A549 (cell line): Measurements from ENCODE around the gene RAN. TPM values are rescaled to one million over a fixed set of nuclear protein-coding genes. Genes with fewer than 3 reads are reported as not detected.

Experiments
- ATAC-seq, 2 experiments: fragments of 200-7000 bp in 1 of 2; fragments of >200 bp in 1 of 2; cut with Nextera tagmentation in 1 of 2; cut with Tn5 transposase in 1 of 2; 3 replicates each; pipeline versions ENCODE4 v1.8.0 to v1.9.1; 2018 to 2020; ENCODE audit warnings: mild to moderate bottlenecking in 1 of 2, moderate library complexity in 1 of 2
- CTCF ChIA-PET: fragments of 300-600 bp; sonication (Branson Sonifier 250); formaldehyde crosslinking; extraction: SDS; loops from one replicate; lab custom pipeline; 2021; ENCODE audit warnings: antibody characterized with exemption, inconsistent platforms; lab: Yijun Ruan, JAX
- POLR2A ChIA-PET: fragments of 350-600 bp; formaldehyde crosslinking; extraction: SDS; loops from one replicate; lab custom pipeline; 2021; ENCODE audit warnings: antibody characterized with exemption, inconsistent platforms; lab: Yijun Ruan, JAX
- DNase-seq, 2 experiments: peaks; one replicate each; pipeline versions ENCODE4 v3.0.0 to v3.0.0-alpha.2; 2011 to 2016; ENCODE audit warnings: low read depth in 1 of 2, low spot score in 1 of 2
- FAIRE-seq: peaks from 2 replicates; lab custom pipeline; 2011; peaks lifted over from hg19 to GRCh38; lab: Jason Lieb, UNC
- H3K27ac ChIP-seq, 2 experiments: fragments of >200 bp; sonication (Bioruptor Twin); formaldehyde crosslinking; 3 replicates each; pipeline ENCODE4 v1.5.1; 2016 to 2017
- H3K4me1 ChIP-seq: fragments of >200 bp; sonication (Bioruptor Twin); formaldehyde crosslinking; 3 replicates; pipeline ENCODE4 v1.6.1; 2016
- H3K4me2 ChIP-seq: fragments of >200 bp; sonication (Bioruptor Twin); formaldehyde crosslinking; 3 replicates; pipeline ENCODE4 v1.6.1; 2016
- H3K4me3 ChIP-seq: fragments of >200 bp; sonication (Bioruptor Twin); formaldehyde crosslinking; 3 replicates; pipeline ENCODE4 v1.5.1; 2016
- H3K9me3 ChIP-seq: fragments of >200 bp; sonication (Bioruptor Twin); formaldehyde crosslinking; 3 replicates; pipeline ENCODE4 v1.6.1; 2016
- BHLHE40 ChIP-seq: IDR thresholded peaks from 2 replicates; pipeline ENCODE4 v1.6.1; 2012; ENCODE audit warnings: low read depth, low read length, inconsistent platforms
- CBX2 ChIP-seq: fragments of 200-600 bp; sonication (generic); IDR thresholded peaks from 2 replicates; pipeline ENCODE4 v1.6.1; 2016; ENCODE audit warnings: low read depth, mild to moderate bottlenecking, borderline replicate concordance
- CBX8 ChIP-seq: fragments of 200-600 bp; sonication (generic); IDR thresholded peaks from 2 replicates; pipeline ENCODE4 v1.6.1; 2016
- CEBPB ChIP-seq, 2 experiments: fragments of >200 bp in 1 of 2; sonication (Bioruptor Twin) in 1 of 2; formaldehyde crosslinking in 1 of 2; IDR thresholded peaks; 2 replicates each; pipeline ENCODE4 v1.6.1; 2012 to 2016
- CHD2 ChIP-seq: fragments of 150-350 bp; IDR thresholded peaks from 2 replicates; pipeline ENCODE4 v1.6.1; 2014; ENCODE audit warnings: low read length; ENCODE audit not compliant: partially characterized antibody
- CHD4 ChIP-seq: fragments of 200-600 bp; sonication (generic); IDR thresholded peaks from 2 replicates; pipeline ENCODE4 v1.6.1; 2016; ENCODE audit warnings: antibody characterized with exemption, mild to moderate bottlenecking, borderline replicate concordance
- CTCF ChIP-seq: fragments of >200 bp; sonication (Bioruptor Twin); formaldehyde crosslinking; IDR thresholded peaks from 3 replicates; pipeline ENCODE4 v1.5.1; 2016
- E2F6 ChIP-seq: IDR thresholded peaks from 2 replicates; pipeline ENCODE4 v1.6.1; 2012; ENCODE audit warnings: low read depth, borderline replicate concordance
- EHMT2 ChIP-seq: fragments of 200-600 bp; sonication (generic); IDR thresholded peaks from 2 replicates; pipeline ENCODE4 v1.6.1; 2016; ENCODE audit warnings: antibody characterized with exemption, low read depth, mild to moderate bottlenecking, moderate library complexity
- EP300 ChIP-seq, 2 experiments: fragments of >200 bp; sonication (Bioruptor Twin); formaldehyde crosslinking; IDR thresholded peaks; 2 replicates in 1 of 2; 3 replicates in 1 of 2; pipeline ENCODE4 v1.6.1; 2016 to 2017
- FOSL2 ChIP-seq, 2 experiments: fragments of 450-650 bp in 1 of 2; fragments of >200 bp in 1 of 2; sonication (Bioruptor Twin) in 1 of 2; formaldehyde crosslinking; IDR thresholded peaks; 2 replicates each; pipeline versions ENCODE4 v1.5.0 to v1.6.1; 2016 to 2020; ENCODE audit warnings: mild to moderate bottlenecking in 1 of 2, moderate library complexity in 1 of 2
- GATA3 ChIP-seq: IDR thresholded peaks from 2 replicates; pipeline ENCODE4 v1.6.1; 2012; ENCODE audit warnings: borderline replicate concordance
- HMGXB4 ChIP-seq: fragments of 250-450 bp; sonication (Bioruptor Pico); IDR thresholded peaks from 2 replicates; pipeline ENCODE4 v1.5.0; 2021; ENCODE audit warnings: mild to moderate bottlenecking, moderate library complexity, borderline replicate concordance
- JUN ChIP-seq, 2 experiments: fragments of >200 bp; sonication (Bioruptor Twin); formaldehyde crosslinking; IDR thresholded peaks; 2 replicates in 1 of 2; 3 replicates in 1 of 2; pipeline ENCODE4 v1.6.1; 2016 to 2017
- KDM5A ChIP-seq: fragments of 200-600 bp; sonication (generic); IDR thresholded peaks from 2 replicates; pipeline ENCODE4 v1.6.1; 2016; ENCODE audit warnings: antibody characterized with exemption, mild to moderate bottlenecking
- MAFK ChIP-seq: fragments of 450-650 bp; IDR thresholded peaks from 2 replicates; pipeline ENCODE4 v1.6.1; 2014; ENCODE audit not compliant: partially characterized antibody
- MAX ChIP-seq: IDR thresholded peaks from 2 replicates; pipeline ENCODE4 v1.6.1; 2012
- MAZ ChIP-seq: fragments of 150-350 bp; IDR thresholded peaks from 2 replicates; pipeline ENCODE4 v1.6.1; 2014; ENCODE audit warnings: antibody characterized with exemption, low read depth, low read length, borderline replicate concordance
- MYC ChIP-seq: IDR thresholded peaks from 2 replicates; pipeline ENCODE4 v1.6.1; 2012; ENCODE audit warnings: mild to moderate bottlenecking, inconsistent platforms, low read length, improper control_type of control experiment, borderline replicate concordance
- NPAS2 ChIP-seq: fragments of 250-450 bp; sonication (Bioruptor Pico); IDR thresholded peaks from 2 replicates; pipeline ENCODE4 v1.8.0; 2022; ENCODE audit warnings: mild to moderate bottlenecking, moderate library complexity, borderline replicate concordance
- NR3C1 ChIP-seq: fragments of >200 bp; sonication (Bioruptor Twin); formaldehyde crosslinking; IDR thresholded peaks from 3 replicates; pipeline ENCODE4 v1.6.1; 2017
- PBX3 ChIP-seq: IDR thresholded peaks from 2 replicates; pipeline ENCODE4 v1.6.1; 2012
- POLR2A ChIP-seq: IDR thresholded peaks from 2 replicates; pipeline ENCODE4 v1.6.1; 2012; ENCODE audit warnings: mild to moderate bottlenecking, low read length
- RARB ChIP-seq: fragments of 250-450 bp; sonication (Bioruptor Pico); IDR thresholded peaks from 2 replicates; pipeline ENCODE4 v1.8.0; 2021; ENCODE audit warnings: mild to moderate bottlenecking, moderate library complexity
- RFX5 ChIP-seq: fragments of 450-650 bp; IDR thresholded peaks from 2 replicates; pipeline ENCODE4 v1.7.1; 2014; ENCODE audit warnings: antibody characterized with exemption, mild to moderate bottlenecking, moderate library complexity
- RNF2 ChIP-seq: fragments of 200-600 bp; sonication (generic); IDR thresholded peaks from 2 replicates; pipeline ENCODE4 v1.6.1; 2016; ENCODE audit warnings: low read depth, mild to moderate bottlenecking, antibody characterized with exemption, moderate library complexity, borderline replicate concordance
- SMC3 ChIP-seq: fragments of >200 bp; sonication (Bioruptor Twin); formaldehyde crosslinking; IDR thresholded peaks from 3 replicates; pipeline ENCODE4 v1.6.1; 2018; ENCODE audit warnings: inconsistent platforms
- ZC3H11A ChIP-seq: fragments of 450-650 bp; IDR thresholded peaks from 2 replicates; pipeline ENCODE4 v1.6.1; 2014; ENCODE audit warnings: antibody characterized with exemption, mild to moderate bottlenecking
- ZNF302 ChIP-seq: fragments of 250-450 bp; sonication (Bioruptor Pico); IDR thresholded peaks from 2 replicates; pipeline ENCODE4 v1.9.0; 2021; ENCODE audit warnings: inconsistent platforms, mild to moderate bottlenecking, moderate library complexity
- ZSCAN20 ChIP-seq: fragments of 250-450 bp; sonication (Bioruptor Pico); IDR thresholded peaks from 2 replicates; pipeline ENCODE4 v1.8.0; 2022; ENCODE audit warnings: mild to moderate bottlenecking, moderate library complexity
- WGBS: methylation state at CpG from one replicate; pipeline ENCODE4 v1.1.6; 2017; ENCODE audit errors: missing lambda C conversion rate; 5-methylcytosine and 5-hydroxymethylcytosine counted together
- polyA plus RNA-seq, 4 experiments: library from polyadenylated mRNA; depleted of rRNA in 3 of 4; stranded (reverse); fragments of >200 nt; fragmentation: RNase III in 1 of 4; extraction: RNeasy Plus Mini Kit Qiagen cat#74134 plus additional on column Dnase treatment in 1 of 4; gene quantifications; 2 replicates in 3 of 4; 3 replicates in 1 of 4; pipeline ENCODE4 v1.2.3, GENCODE V29; 2011 to 2017
- TF ChIP-seq, protein P1 (sequence below): fragments of >200 bp; sonication (Bioruptor Twin); formaldehyde crosslinking; IDR thresholded peaks from 2 replicates; pipeline ENCODE4 v1.6.1; 2016
- TF ChIP-seq, protein P2 (sequence below): fragments of 200-600 bp; sonication (generic); IDR thresholded peaks from 2 replicates; pipeline ENCODE4 v1.6.1; 2016; ENCODE audit warnings: antibody characterized with exemption, mild to moderate bottlenecking, moderate library complexity

Gene RAN
- polyA plus RNA-seq, 2 of the 4 experiments (the other 2 are of a cell fraction): 1,941 to 3,303 TPM

- DNase-seq: peak; percentile 53 to 76
- CTCF ChIA-PET: interaction anchor here (0.7 to 5.6 kb wide), 7 partner anchors 9 to 194 kb away, joined by 3 to 40 read pairs (median 5); no protein-coding TSS in a partner anchor
- 74% methylated on average over 21 of the region's 21 CpGs for WGBS
- no peak for TF ChIP-seq JUN (IDR thresholded peaks at IDR 0.05)
- no peak for TF ChIP-seq MAZ
- TF ChIP-seq CTCF: peak; percentile 49
- TF ChIP-seq KDM5A: no peak
- TF ChIP-seq, protein P1, sequence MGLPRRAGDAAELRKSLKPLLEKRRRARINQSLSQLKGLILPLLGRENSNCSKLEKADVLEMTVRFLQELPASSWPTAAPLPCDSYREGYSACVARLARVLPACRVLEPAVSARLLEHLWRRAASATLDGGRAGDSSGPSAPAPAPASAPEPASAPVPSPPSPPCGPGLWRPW: no peak
- TF ChIP-seq, protein P2, sequence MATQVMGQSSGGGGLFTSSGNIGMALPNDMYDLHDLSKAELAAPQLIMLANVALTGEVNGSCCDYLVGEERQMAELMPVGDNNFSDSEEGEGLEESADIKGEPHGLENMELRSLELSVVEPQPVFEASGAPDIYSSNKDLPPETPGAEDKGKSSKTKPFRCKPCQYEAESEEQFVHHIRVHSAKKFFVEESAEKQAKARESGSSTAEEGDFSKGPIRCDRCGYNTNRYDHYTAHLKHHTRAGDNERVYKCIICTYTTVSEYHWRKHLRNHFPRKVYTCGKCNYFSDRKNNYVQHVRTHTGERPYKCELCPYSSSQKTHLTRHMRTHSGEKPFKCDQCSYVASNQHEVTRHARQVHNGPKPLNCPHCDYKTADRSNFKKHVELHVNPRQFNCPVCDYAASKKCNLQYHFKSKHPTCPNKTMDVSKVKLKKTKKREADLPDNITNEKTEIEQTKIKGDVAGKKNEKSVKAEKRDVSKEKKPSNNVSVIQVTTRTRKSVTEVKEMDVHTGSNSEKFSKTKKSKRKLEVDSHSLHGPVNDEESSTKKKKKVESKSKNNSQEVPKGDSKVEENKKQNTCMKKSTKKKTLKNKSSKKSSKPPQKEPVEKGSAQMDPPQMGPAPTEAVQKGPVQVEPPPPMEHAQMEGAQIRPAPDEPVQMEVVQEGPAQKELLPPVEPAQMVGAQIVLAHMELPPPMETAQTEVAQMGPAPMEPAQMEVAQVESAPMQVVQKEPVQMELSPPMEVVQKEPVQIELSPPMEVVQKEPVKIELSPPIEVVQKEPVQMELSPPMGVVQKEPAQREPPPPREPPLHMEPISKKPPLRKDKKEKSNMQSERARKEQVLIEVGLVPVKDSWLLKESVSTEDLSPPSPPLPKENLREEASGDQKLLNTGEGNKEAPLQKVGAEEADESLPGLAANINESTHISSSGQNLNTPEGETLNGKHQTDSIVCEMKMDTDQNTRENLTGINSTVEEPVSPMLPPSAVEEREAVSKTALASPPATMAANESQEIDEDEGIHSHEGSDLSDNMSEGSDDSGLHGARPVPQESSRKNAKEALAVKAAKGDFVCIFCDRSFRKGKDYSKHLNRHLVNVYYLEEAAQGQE: no peak
- no peak for TF ChIP-seq EP300 (IDR thresholded peaks at IDR 0.05)
- TF ChIP-seq BHLHE40: no peak
- TF ChIP-seq NR3C1: no peak
- no peak for TF ChIP-seq ZC3H11A
- no peak for TF ChIP-seq GATA3
- no peak for TF ChIP-seq CBX2
- TF ChIP-seq POLR2A: no peak
- TF ChIP-seq RARB (CRISPR knock-in tag): no peak
- TF ChIP-seq E2F6: peak; percentile 89
- TF ChIP-seq EHMT2: no peak
- peak; percentile 82; the same call in 1 of the 2 replicates for TF ChIP-seq MYC
- TF ChIP-seq CHD4: no peak
- no peak for TF ChIP-seq FOSL2 (IDR thresholded peaks at IDR 0.05)
- TF ChIP-seq FOSL2 (CRISPR knock-in tag; IDR thresholded peaks at IDR 0.05): no peak
- TF ChIP-seq RNF2: no peak
- TF ChIP-seq MAFK: peak; percentile 6
- TF ChIP-seq SMC3: peak; percentile 18; the same call in 1 of the 3 replicates
- TF ChIP-seq ZNF302: no peak
- no peak for TF ChIP-seq RFX5
- TF ChIP-seq MAX: peak; percentile 97
- no peak for TF ChIP-seq CHD2
- TF ChIP-seq CBX8: no peak
- TF ChIP-seq NPAS2: no peak
- TF ChIP-seq PBX3: no peak
- no peak for TF ChIP-seq CEBPB (IDR thresholded peaks at IDR 0.05)
- no peak for TF ChIP-seq HMGXB4 (CRISPR knock-in tag)
- no peak for TF ChIP-seq ZSCAN20
These were observed 45.6 kb upstream of the RAN start for GRCh38 chr12:130826151-130826801.

More at GRCh38 chr12:130826151-130826801, 45.6 kb upstream of the RAN start:
- no peak overlapping the region for H3K4me3 ChIP-seq
- POLR2A ChIA-PET: no interaction called here
- no peak overlapping the region for H3K4me2 ChIP-seq
- H3K9me3 ChIP-seq: no peaks in the 10 kb centered on the region
- FAIRE-seq (no peak), ATAC-seq (peak; percentile 89 to 96)
- H3K27ac ChIP-seq: peak overlapping the region in 1 of 2 experiments; percentile 13; a peak in 1 of 6 replicates
- peaks cover 13% of the 10 kb centered on the region for H3K4me1 ChIP-seq
